GM04504 (cell line): ENCODE data around the gene XIRP2.
"Not testable (repeated sequence)": the region's sequence is repeated elsewhere in the genome, so short reads cannot be mapped to it uniquely, and the experiment has no call there.

Experiments
- DNase-seq: peaks from one replicate; pipeline ENCODE4 v3.0.0-alpha.2; 2012; ENCODE audit warnings: low read depth

XIRP2 gene

DNA sequence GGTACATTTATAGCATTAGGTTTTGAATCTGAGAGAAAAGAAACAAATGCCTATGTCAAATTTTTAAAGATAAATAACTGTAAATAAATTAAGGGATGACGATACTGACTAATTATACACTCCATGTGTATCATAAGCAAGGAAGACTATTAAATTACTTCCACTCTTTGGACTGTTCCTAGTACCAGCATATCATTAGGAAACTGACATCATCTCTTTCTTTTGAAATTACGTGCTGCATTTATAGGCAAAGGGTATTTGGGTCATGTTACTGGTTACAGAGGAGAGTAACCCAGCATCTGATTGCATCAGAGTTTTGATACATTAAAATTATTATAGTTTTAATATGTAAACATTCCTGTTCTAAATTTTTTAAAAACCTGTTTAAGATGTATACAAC lies 309.7 kb downstream of the XIRP2 start:
- DNase-seq: no peak

GRCh38 chr2:167198576-167198975 lies 310.3 kb downstream of the XIRP2 start:
- no peak for DNase-seq

DNA sequence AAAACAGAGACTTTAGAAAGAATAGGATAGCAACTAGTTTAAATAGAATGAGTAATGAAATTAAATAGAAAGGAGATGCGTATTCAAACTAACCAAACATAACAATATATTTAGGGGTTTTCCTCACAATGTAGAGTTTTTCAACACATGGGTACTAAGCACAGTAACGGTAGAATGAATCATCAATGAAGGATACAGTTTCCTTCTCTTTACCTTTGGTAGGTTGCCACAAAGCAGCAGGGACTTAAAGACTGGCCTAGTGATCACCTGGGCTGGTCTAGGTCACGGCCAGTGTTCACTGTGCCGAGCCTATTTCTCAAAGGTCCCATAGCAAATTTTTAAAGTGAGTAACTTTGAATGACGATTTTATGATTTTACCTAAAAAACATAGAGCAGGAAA lies 311.7 kb downstream of the XIRP2 start:
- DNase-seq: no peak

DNA sequence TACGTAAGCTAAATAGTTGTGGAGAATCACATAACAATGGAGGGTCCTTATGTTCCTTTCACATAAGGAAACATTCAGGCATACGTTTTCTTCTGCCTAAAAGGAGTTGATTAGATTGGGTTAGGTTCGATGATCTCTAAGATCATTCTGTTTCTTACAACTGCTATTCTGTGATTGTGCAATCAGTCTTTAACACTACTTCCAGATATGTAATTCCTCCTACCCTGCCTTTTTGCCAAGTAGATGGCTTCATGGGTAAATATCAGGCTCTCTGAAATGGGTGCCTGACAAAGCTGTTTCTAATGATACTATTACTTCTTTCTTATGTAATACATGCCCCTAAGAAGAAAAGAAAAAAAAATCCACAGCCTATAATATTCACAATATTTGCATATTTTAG lies 321.5 kb downstream of the XIRP2 start:
- no peak for DNase-seq

- no peak for DNase-seq
These were observed 323.9 kb downstream of the XIRP2 start for GRCh38 chr2:167212014-167212648.

DNA sequence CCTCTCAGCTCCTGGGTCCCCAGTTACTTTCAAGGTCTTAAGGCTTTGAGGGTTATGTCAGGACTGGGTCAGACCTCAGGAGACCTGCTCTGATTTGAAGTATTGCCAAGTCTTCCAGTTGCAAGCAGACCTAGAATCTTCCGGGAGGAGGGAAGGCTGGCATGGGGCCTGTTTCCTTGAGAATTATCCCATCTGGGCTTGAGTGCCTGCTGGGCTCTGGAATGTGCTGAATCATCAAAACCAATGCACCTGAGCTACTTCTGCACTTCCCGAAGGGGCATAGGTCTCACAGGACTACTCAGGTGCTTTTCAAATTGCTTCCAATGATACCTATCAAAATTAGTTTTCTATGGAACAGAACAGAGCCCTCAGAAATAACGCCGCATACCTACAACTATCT lies 327.3 kb downstream of the XIRP2 start:
- DNase-seq: no peak

DNA sequence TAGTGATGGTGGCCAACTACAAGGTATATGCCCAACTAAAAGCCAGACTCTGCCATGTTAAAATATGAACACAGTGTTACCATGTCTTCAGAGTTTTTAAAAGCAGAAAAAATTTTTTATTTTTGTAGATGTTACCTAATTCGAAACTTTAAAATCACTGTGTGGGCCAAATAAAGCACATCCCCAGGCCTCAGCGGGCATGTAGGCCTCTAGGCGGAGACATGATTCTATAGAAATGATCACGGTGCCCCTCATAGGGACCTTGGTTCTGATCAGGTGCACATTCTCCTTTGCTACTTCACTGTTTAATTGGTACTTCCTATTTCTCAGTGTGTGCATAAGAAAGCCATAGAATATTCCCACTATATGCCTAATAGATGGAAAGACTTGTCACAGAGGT lies 349.2 kb downstream of the XIRP2 start:
- DNase-seq: no peak

DNA sequence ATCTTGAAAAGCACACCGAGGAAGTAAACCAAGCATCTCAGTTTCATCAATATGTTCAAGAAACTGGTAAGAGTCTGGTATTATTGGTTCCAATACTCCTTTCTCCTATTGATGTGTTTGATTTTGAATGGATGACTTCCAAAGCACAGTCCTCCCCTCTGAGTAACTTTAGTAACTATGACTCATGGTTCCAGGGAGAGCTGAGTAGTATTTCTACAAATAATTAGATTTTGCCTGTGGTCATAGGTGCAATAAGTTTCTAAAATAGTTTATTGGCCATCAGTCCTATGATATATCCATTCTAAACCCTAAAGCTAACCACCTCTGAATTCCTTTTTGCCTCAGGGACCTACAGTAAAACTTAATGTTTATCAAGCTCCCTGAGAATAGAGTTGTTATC lies 352.4 kb downstream of the XIRP2 start:
- DNase-seq: no peak

DNA sequence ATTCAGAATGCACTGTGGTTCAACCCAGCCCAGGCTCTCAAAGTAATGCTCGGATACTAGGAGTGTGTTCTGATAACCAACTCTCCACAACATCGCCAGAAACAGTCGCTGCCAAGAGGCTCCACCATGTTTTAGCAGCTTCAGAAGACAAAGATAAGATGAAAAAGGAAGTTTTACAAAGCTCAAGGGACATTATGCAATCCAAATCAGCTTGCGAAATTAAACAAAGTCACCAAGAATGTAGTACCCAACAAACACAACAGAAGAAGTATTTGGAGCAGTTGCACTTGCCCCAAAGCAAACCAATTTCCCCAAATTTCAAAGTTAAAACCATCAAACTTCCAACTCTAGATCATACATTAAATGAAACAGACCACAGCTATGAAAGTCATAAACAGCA lies 360.9 kb downstream of the XIRP2 start:
- no peak for DNase-seq

DNA sequence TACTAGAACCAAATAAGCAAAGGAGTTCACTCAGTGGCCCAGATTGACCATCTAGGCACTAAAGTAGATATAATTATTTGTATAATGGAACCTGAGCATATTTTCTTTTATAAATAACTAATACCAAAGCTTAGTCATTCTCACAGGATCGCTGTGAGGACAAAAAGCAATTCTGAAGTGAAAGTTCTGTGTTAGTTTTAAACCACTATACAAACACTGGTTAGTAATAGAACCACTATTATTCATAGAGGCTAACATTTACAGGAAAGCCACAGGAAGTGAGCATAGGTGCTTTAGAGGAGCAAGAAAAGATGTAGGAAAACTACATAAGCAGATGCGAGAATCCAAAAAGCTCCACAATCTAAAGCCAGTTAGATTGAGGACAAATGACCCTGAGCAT lies 364.7 kb downstream of the XIRP2 start:
- no peak for DNase-seq

DNA sequence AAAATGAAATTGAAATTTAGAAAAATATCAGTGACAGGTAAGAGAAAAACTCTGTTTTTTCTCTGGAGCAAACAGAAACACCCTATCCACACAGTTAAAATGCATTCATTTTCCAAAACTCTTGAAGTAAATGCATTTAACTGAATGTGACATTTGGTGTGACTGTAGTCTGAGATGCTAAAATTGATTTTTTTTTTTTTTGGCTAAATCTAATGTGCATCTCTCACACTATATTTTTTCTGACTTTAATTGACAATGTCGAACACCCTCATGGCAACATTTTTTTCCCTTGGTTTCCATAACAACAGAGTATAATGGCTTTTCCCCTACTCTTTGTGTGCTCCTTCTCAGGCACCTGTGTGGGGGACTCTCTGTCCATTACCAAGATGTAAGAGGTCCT lies 366.4 kb downstream of the XIRP2 start:
- no peak for DNase-seq

GRCh38 chr2:167258712-167259111 lies 370.4 kb downstream of the XIRP2 start:
- DNase-seq: no peak

DNA sequence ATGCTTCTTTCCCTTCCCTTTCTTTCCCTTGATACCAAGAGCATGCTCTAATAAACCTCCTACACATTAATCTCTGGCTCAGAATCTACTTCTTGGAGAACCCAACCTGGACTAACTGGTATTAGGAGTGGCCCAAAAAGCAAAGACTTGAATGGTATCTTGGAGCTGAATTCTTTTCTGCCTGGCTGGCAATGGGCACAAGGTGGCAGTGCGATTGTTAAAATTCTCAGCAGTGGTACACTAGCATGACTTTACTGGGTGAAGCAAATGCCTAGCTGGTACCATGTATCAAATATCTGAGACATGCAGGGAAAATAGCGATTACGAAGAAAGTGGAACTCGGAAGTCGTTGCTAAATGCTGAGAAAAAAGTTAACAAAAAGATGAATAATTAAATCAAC lies 376.1 kb downstream of the XIRP2 start:
- no peak for DNase-seq

- no peak for DNase-seq
These were observed 376.7 kb downstream of the XIRP2 start for GRCh38 chr2:167265004-167265403.

DNA sequence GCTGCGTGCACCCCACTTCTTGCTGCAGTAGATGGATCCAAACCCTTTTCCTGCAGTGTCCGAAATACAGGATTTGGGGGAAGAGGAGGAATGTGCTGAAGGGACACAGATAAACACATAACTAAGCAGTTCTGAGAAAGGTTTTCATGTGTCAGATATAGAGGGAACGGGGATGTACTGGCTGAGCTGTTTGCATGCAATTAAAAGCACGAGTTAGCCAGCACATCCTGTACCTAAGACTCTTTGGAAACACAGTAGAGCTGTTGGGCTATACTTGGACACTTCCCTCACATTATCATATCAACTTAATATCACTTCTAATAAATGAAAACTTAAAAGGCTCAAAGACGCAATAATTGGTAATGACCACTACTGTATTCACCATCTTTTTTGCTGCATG lies 377.4 kb downstream of the XIRP2 start:
- no peak for DNase-seq

DNA sequence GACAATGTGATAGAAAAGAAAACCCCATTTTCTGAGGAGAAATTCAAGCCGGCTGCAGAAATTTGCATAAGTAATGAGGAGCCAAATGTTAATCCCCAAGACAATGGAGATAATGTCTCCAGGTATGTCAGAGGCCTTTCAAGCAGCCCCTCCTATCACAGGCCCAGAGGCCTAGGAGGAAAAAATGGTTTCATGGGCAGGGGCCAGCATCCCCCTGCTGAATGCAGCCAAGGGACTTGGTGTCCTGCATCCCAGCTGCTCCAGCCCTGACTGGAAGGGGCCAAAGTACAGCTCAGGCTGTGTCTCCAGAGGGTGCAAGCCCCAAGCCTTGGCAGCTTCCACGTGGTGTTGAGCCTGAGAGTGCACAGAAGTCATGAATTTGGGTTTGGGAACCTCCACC lies 380.0 kb downstream of the XIRP2 start:
- not testable (repeated sequence) for DNase-seq

DNA sequence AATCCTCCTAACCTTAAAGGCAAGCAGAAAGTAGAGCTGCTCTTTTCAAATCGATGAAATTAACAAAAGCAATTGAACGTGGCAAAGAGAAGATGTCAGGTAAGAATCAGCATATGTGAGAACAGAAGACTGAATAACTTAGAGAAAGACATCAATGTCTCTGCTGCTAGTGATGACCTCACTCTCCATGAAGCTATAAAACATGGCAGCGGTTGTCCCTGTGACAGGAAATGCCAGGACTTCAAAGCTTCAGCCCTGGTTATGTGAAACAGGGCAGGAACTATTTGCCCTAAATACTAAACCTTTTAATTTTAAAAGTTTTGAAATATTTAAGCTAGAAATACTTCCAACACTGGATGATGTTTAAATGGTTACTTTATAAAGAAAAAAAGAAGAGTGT lies 383.7 kb downstream of the XIRP2 start:
- no peak for DNase-seq

GRCh38 chr2:167275046-167275445 lies 386.8 kb downstream of the XIRP2 start:
- DNase-seq: no peak

DNA sequence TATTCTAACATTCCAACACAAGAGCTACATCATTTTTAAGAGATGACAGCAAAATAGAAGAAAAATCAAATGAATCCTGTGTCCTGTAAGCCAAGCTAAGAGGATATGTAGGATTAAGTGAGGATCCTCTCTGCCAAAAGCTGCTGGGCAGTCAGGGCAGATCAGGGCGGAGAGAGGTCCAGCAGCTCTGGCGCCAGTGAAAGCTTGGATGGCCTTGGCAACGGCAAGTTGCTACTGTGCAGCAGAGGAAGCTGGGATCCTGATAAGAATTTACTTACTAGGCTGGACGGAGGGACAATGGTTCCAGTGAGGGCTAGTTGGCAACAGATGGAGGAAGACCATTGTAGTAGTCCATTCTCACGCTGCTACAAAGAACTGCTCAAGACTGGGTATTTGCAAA lies 391.5 kb downstream of the XIRP2 start:
- no peak for DNase-seq

DNA sequence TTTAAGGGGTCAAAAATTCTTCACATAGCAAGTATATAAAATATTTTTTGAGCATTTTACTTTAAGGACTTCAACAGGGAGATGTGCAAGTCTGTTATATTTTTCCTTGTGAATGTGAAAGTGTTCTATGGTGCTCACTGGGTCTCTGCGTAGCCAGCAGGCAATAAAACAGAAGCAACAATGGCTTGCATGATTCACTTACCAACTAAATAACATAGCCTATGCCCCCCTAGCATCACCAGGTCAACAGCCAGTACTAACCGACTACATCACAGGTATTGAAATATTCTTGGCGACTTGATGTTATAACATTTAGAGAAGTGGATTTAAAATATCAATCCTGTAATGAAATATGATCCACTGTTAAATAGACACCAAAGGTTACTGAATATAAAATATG lies 398.9 kb downstream of the XIRP2 start:
- no peak for DNase-seq

DNA sequence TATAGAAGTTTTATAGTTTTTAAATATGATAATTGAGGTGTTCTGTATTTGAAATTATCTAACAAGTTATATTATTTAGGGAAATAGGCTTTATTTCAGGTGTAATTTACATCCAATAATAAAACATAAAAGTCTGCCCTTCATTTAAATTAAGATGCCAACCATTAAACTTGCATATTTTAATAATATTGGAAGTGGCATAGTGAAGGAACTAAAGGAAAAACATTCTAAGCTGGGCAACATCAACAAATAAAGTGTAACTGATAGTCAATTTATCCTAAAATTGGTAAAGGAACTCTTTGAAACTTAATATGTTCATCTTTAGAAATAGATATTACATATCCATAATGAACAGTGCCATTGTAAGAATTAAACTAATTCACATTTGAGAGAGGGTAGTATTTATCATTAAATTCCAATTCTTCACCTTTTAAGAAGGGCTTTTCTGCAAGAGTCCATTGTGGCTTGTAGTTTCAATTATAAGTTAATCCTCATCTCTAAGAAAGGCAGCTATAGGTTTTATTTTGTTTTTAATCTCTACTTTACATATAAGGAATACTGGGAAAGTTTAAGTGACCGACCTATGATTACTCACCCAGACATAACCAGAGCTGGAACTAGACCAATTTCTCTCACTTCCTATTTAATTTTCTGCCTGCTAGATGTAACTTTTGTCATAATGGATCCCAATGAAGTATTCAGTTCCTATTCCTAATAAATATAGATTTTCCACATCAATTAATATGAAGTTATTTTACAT lies 401.6 kb downstream of the XIRP2 start:
- DNase-seq: no peak

DNA sequence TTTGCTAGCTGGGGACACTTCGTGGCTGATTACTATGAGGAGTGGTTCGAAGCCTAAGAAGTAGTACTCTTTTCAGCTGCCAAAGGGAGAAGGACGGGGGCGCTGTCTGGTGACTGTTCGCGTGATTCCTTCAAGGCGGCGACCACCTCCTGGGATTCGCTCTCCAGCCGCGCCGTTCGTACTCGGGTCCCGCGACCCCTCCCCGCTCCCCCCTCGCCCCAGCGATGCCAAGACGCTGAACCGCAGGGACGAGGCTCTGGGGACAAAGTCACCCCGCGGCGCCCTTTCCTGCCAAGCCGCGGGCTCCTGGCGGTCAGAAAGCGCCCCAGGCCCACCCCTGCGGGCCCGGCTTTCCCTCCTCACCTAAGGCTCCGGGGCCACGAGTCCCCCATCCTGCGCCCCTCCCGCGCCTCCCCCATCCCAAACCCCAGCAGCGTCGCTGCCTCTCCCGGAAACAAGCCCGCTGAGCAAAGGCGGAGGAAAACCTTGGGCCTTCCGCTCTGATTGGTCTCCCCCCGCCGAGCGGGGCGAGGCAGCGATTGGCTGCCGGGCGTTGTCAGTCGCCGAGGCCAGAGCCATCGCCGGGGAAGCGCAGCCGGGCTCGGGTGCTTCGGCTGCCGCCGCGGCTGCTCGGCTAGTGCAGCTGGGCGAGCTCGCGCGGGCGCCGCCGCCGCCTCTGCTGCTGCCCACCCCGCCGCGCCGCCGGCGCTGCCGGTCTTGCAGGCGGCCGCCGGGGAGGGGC lies 404.3 kb downstream of the XIRP2 start, which contains the start of gene B3GALT1:
B3GALT1 (plus strand) TSS at position 572 of the 742 bp plus-strand sequence.
- peak; percentile 69 for DNase-seq

GRCh38 chr2:167293172-167293781 lies 405.0 kb downstream of the XIRP2 start:
- no peak for DNase-seq
